Omental fat pad (tissue), 4 donors: Measurements from ENCODE around the gene CNOT2. TPM values are rescaled to one million over a fixed set of nuclear protein-coding genes. Genes with fewer than 3 reads are reported as not detected.

Experiments
- ATAC-seq: fragments of 150-250 bp; one replicate; pipeline ENCODE4 v1.9.1; 2016; ENCODE audit warnings: mild to moderate bottlenecking, moderate library complexity; ENCODE audit not compliant: low FRiP score
- DNase-seq: peaks from one replicate; pipeline ENCODE4 v3.0.0-alpha.2; 2019; ENCODE audit warnings: low spot score
- total RNA-seq, 4 donors: library from RNA; depleted of rRNA; stranded (reverse); fragments of >200 nt; gene quantifications; one replicate each; pipeline ENCODE4 v1.1.0, GENCODE V29; 2016
- TF ChIP-seq, protein P1 (sequence below), 3 donors: fragments of 450-650 bp; IDR thresholded peaks; one replicate each; pipeline ENCODE4 v1.5.1; 2016 to 2017; ENCODE audit warnings: antibody characterized with exemption in 3 of 3, mild to moderate bottlenecking in 3 of 3, moderate library complexity in 2 of 3

CNOT2 gene
- total RNA-seq, 4 donors from 2014 or later: 122 to 155 (median 144) TPM

DNA sequence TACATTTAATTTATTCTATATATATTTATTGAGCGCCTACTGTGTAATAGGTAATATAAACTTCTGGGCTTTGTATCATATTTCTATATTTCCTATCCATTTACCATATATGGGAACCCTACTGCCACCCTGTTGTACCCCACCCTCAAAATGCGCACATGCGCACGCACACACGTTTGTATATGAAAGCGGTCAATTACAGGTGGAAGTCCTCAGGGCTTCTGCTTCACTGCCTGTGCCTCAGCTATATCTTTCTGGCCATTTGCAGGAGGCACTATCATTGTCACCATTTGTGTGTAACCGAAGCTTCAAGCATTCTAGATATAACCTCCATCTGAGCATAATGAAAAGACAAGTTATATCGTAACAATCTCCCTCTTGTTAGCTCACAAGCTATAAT lies 91.5 kb downstream of the CNOT2 start:
- TF ChIP-seq, protein P1, sequence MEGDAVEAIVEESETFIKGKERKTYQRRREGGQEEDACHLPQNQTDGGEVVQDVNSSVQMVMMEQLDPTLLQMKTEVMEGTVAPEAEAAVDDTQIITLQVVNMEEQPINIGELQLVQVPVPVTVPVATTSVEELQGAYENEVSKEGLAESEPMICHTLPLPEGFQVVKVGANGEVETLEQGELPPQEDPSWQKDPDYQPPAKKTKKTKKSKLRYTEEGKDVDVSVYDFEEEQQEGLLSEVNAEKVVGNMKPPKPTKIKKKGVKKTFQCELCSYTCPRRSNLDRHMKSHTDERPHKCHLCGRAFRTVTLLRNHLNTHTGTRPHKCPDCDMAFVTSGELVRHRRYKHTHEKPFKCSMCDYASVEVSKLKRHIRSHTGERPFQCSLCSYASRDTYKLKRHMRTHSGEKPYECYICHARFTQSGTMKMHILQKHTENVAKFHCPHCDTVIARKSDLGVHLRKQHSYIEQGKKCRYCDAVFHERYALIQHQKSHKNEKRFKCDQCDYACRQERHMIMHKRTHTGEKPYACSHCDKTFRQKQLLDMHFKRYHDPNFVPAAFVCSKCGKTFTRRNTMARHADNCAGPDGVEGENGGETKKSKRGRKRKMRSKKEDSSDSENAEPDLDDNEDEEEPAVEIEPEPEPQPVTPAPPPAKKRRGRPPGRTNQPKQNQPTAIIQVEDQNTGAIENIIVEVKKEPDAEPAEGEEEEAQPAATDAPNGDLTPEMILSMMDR (IDR thresholded peaks at IDR 0.05): no peak
- no peak for DNase-seq
- ATAC-seq: no peak

DNA sequence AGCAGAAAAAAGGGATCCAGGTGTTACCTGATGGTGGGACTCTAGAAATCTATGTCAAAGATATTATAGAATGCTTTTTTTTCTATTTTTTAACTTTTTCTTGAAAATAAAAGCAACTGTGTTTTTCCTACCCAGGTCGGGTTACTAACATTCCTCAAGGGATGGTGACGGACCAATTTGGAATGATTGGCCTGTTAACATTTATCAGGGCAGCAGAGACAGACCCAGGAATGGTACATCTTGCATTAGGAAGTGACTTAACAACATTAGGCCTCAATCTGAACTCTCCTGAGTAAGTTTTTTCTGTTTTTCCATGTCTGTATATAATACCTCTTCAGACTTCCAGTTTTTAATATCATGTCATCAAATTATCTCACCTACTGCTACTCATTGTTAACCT lies 95.3 kb downstream of the CNOT2 start:
- TF ChIP-seq, protein P1 (IDR thresholded peaks at IDR 0.05): no peak
- ATAC-seq (no peak), DNase-seq (no peak)

DNA sequence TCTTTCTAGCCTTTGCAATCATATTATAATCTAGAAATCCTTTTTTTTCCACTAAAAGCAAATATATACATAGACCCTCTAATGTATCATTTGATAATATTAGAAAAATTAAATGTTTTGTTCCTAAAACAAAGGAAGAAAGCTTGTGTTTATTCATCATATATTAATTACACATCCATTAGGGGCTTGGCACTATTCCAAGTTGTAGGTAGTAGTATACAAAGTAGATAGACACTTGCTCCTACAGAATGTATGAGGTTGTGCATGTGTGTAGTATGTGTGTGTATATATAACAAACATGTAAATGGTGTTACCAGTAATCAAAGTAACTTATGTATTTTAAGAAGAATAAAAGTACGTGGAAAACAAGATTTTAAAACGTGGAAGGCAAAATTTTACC lies 107.8 kb downstream of the CNOT2 start:
- no peak for DNase-seq
- no peak for ATAC-seq
- TF ChIP-seq, protein P1 (IDR thresholded peaks at IDR 0.05): no peak

DNA sequence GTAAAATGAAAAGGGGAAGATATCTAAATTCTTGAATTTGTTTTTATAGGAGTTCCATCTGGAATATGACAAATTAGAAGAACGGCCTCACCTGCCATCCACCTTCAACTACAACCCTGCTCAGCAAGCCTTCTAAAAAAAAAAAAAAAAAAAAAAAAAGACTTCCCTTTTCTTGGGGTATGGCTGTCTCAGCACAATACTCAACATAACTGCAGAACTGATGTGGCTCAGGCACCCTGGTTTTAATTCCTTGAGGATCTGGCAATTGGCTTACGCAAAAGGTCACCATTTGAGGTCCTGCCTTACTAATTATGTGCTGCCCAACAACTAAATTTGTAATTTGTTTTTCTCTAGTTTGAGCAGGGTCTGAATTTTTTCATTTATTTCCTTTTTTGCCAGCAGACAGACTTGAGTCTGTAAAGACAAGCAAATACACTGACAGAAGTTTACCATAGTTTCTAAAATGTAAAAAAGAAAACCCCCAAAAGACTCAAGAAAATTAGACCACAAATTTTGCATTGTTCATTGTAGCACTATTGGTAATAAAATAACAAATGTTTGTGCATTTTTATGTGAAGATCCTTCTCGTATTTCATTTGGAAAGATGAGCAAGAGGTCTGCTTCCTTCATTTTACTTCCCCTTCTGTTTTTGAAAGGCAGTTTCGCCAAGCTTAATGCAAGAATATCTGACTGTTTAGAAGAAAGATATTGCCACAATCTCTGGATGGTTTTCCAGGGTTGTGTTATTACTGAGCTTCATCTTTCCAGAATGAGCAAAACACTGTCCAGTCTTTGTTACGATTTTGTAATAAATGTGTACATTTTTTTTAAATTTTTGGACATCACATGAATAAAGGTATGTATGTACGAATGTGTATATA lies 110.8 kb downstream of the CNOT2 start:
- ATAC-seq: no peak
- no peak for DNase-seq
- TF ChIP-seq, protein P1 (IDR thresholded peaks at IDR 0.05): no peak

DNA sequence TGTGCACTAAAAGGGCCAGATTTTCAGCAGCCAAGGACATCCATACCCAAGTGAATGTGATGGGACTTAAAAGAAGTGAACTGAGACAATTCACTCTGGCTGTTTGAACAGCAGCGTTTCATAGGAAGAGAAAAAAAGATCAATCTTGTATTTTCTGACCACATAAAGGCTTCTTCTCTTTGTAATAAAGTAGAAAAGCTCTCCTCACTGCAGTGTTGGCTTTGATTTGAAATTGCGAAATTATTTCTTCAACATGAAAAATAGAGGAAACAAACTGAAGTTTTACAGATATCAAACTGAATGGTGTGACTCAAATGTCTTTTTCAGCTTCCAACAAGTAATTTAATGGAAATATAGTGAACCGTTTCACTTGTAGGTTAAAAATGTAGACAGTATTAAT lies 111.6 kb downstream of the CNOT2 start:
- ATAC-seq: no peak
- DNase-seq: no peak
- TF ChIP-seq, protein P1 (IDR thresholded peaks at IDR 0.05): no peak

DNA sequence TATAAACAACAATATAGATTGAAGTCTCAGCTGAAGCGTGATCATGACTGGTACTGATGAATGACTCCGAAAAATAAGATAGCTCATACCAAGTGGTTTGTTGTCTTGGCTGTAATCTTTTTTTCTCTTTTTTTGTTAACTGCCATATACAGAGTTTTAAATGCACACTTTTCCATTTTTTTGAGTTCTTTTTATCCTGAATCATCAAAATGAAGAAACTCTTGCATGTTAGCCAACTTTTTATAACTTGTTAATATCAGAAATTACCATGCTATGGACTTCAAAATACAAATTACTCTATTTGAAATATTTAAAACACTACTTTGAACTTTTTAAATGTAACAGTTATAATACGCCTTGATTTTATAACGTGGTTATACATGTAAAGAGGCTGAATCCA lies 112.7 kb downstream of the CNOT2 start:
- TF ChIP-seq, protein P1 (IDR thresholded peaks at IDR 0.05): no peak
- no peak for DNase-seq
- no peak for ATAC-seq
